DOHH2 (cell line): ENCODE results near the gene AFG1L.

ENCODE experiments used
- H3F3A ChIP-seq: fragments of 200-600 bp; sonication (generic), shearing (Covaris generic); 2 replicates; pipeline ENCODE4 v1.6.0; 2016; ENCODE audit warnings: antibody characterized with exemption, mild to moderate bottlenecking; ENCODE audit not compliant: control insufficient read depth, insufficient read depth
- H3K27ac ChIP-seq: fragments of 200-600 bp; sonication (generic); 2 replicates; pipeline ENCODE4 v1.5.1; 2014; ENCODE audit warnings: low read depth, mild to moderate bottlenecking, low read length, moderate library complexity
- H3K27me3 ChIP-seq: fragments of 200-600 bp; sonication (generic); 2 replicates; pipeline ENCODE4 v1.6.1; 2014; ENCODE audit warnings: mild to moderate bottlenecking, low read length, mixed read lengths; ENCODE audit not compliant: control insufficient read depth
- H3K36me3 ChIP-seq: fragments of 200-600 bp; sonication (generic); 2 replicates; pipeline ENCODE4 v1.6.1; 2014; ENCODE audit warnings: mild to moderate bottlenecking, low read length, moderate library complexity, mixed read lengths; ENCODE audit not compliant: control insufficient read depth
- H3K4me1 ChIP-seq: fragments of 200-600 bp; sonication (generic); 2 replicates; pipeline ENCODE4 v1.6.1; 2014; ENCODE audit warnings: mild to moderate bottlenecking, low read length, mixed read lengths; ENCODE audit not compliant: control insufficient read depth
- H3K4me2 ChIP-seq: fragments of 200-600 bp; sonication (generic); 2 replicates; pipeline ENCODE4 v1.6.0; 2014; ENCODE audit warnings: mild to moderate bottlenecking, low read length, moderate library complexity
- H3K4me3 ChIP-seq: fragments of 200-600 bp; sonication (generic); 2 replicates; pipeline ENCODE4 v1.5.1; 2014; ENCODE audit warnings: mild to moderate bottlenecking, low read length, mixed read lengths
- H3K79me2 ChIP-seq: fragments of 200-600 bp; sonication (generic); 2 replicates; pipeline ENCODE4 v1.6.1; 2014; ENCODE audit warnings: mild to moderate bottlenecking, low read length, mixed read lengths; ENCODE audit not compliant: control insufficient read depth
- H3K9me2 ChIP-seq: fragments of 200-600 bp; sonication (generic); replicated peaks from 2 replicates; pipeline ENCODE4 v1.6.1; 2014; ENCODE audit warnings: mild to moderate bottlenecking, low read length, mixed read lengths; ENCODE audit not compliant: control insufficient read depth
- H3K9me3 ChIP-seq: fragments of 200-600 bp; sonication (generic); 2 replicates; pipeline ENCODE4 v1.6.1; 2014; ENCODE audit warnings: antibody characterized with exemption, low read length, mixed read lengths; ENCODE audit not compliant: control insufficient read depth, insufficient read depth
- H4K20me1 ChIP-seq: fragments of 200-600 bp; sonication (generic); 2 replicates; pipeline ENCODE4 v1.6.0; 2014; ENCODE audit warnings: low read depth, mild to moderate bottlenecking, antibody characterized with exemption, low read length, moderate library complexity; ENCODE audit not compliant: control insufficient read depth, insufficient read depth
- EZH2phosphoT487 ChIP-seq: fragments of 200-600 bp; sonication (generic); IDR thresholded peaks from 2 replicates; pipeline ENCODE4 v1.6.1; 2017; ENCODE audit warnings: borderline replicate concordance, mild to moderate bottlenecking, antibody characterized with exemption, low read length, moderate library complexity, mixed read lengths
- TF ChIP-seq, protein P1 (sequence below): fragments of 200-600 bp; sonication (generic); IDR thresholded peaks from one replicate; pipeline ENCODE4 v1.5.1; 2014; ENCODE audit warnings: antibody characterized with exemption, mild to moderate bottlenecking, low read depth, low read length; ENCODE audit not compliant: poor library complexity, severe bottlenecking

Gene AFG1L

GRCh38 chr6:108274546-108274945 is 20.3 kb upstream of the AFG1L start:
- H3K9me2 ChIP-seq = no peaks in the 10 kb centered on the region
- H3K4me1 ChIP-seq = no peaks in the 10 kb centered on the region
- H3K4me3 ChIP-seq = no peak overlapping the region
- no peaks in the 10 kb centered on the region for H3K79me2 ChIP-seq
- H3F3A ChIP-seq = no peaks in the 10 kb centered on the region
- H3K27me3 ChIP-seq = no peaks in the 10 kb centered on the region
- no peak overlapping the region for H3K4me2 ChIP-seq
- H4K20me1 ChIP-seq = no peaks in the 10 kb centered on the region
- TF ChIP-seq, protein P1, sequence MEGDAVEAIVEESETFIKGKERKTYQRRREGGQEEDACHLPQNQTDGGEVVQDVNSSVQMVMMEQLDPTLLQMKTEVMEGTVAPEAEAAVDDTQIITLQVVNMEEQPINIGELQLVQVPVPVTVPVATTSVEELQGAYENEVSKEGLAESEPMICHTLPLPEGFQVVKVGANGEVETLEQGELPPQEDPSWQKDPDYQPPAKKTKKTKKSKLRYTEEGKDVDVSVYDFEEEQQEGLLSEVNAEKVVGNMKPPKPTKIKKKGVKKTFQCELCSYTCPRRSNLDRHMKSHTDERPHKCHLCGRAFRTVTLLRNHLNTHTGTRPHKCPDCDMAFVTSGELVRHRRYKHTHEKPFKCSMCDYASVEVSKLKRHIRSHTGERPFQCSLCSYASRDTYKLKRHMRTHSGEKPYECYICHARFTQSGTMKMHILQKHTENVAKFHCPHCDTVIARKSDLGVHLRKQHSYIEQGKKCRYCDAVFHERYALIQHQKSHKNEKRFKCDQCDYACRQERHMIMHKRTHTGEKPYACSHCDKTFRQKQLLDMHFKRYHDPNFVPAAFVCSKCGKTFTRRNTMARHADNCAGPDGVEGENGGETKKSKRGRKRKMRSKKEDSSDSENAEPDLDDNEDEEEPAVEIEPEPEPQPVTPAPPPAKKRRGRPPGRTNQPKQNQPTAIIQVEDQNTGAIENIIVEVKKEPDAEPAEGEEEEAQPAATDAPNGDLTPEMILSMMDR = no peak
- no peak for TF ChIP-seq EZH2phosphoT487
- H3K27ac ChIP-seq = no peak overlapping the region
- no peaks in the 10 kb centered on the region for H3K9me3 ChIP-seq
- H3K36me3 ChIP-seq = no peaks in the 10 kb centered on the region

DNA sequence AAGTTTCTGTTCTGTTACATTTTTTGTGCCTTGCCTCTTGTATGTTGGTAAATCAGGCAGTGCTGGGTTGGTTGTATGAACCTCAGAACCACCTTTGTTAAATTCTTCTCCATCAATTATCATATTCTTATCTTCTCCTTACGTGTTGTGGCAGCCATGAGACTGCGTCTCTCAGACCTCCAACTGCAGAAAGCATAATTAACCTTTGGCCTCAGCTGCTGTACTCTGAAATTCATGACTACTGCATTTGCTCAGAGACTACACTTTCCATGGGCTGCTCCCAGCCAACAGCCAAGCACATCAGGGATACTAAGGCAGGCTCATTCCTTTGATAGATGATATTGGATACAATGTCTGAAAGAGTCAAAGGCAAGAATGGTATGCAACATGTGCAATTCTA is 18.9 kb upstream of the AFG1L start:
- Histone ChIP-seq H3K4me3 (no peak overlapping the region), H3K9me2 (no peaks in the 10 kb centered on the region), H3K36me3 (no peaks in the 10 kb centered on the region), H3K27me3 (no peaks in the 10 kb centered on the region), H3K9me3 (no peaks in the 10 kb centered on the region), H3K79me2 (no peaks in the 10 kb centered on the region), H3K4me2 (no peak overlapping the region), H3F3A (no peaks in the 10 kb centered on the region), H3K27ac (no peak overlapping the region), H4K20me1 (no peaks in the 10 kb centered on the region), H3K4me1 (peaks cover 12% of the 10 kb centered on the region)
- no peak for TF ChIP-seq EZH2phosphoT487
- TF ChIP-seq, protein P1 = no peak

GRCh38 chr6:108277295-108277694 is 17.6 kb upstream of the AFG1L start:
- Histone ChIP-seq H3K9me3 (no peaks in the 10 kb centered on the region), H3K27ac (no peak overlapping the region), H3K4me1 (peaks cover 19% of the 10 kb centered on the region), H4K20me1 (no peaks in the 10 kb centered on the region), H3K4me3 (no peak overlapping the region), H3K79me2 (no peaks in the 10 kb centered on the region), H3K27me3 (no peaks in the 10 kb centered on the region), H3F3A (no peaks in the 10 kb centered on the region), H3K4me2 (no peak overlapping the region), H3K36me3 (no peaks in the 10 kb centered on the region), H3K9me2 (no peaks in the 10 kb centered on the region)
- TF ChIP-seq EZH2phosphoT487 = no peak
- TF ChIP-seq, protein P1 = no peak

DNA sequence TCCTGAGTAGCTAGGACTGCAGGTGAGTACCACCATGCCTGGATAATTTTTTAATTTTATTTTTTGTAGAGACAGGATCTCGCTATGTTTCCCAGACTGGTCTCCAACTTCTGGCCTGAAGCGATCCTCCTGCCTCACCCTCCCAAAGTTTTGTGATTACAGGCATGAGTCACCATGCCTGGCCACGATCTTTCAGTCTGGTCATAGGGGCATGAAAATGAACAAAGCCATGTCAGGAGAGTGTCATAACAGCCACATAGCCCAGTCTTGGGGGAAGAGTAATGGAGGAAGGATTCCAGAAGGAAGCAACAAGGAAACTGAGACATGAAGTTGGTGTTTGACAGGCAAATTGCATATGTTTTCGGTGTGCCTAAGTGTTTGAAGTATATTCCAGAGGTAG is 17.0 kb upstream of the AFG1L start:
- Histone ChIP-seq H3K27me3 (no peaks in the 10 kb centered on the region), H4K20me1 (no peaks in the 10 kb centered on the region), H3K36me3 (no peaks in the 10 kb centered on the region), H3K9me2 (no peaks in the 10 kb centered on the region), H3K4me2 (no peak overlapping the region), H3K4me1 (peaks cover 19% of the 10 kb centered on the region), H3K9me3 (no peaks in the 10 kb centered on the region), H3K4me3 (no peak overlapping the region), H3F3A (no peaks in the 10 kb centered on the region), H3K27ac (no peak overlapping the region), H3K79me2 (no peaks in the 10 kb centered on the region)
- TF ChIP-seq, protein P1 = no peak
- no peak for TF ChIP-seq EZH2phosphoT487
